IMR-90 (cell line): Measurements from ENCODE around the gene SLC16A14. TPM values are rescaled to one million over a fixed set of nuclear protein-coding genes. Genes with fewer than 3 reads are reported as not detected.

Experiments used
- ATAC-seq: fragments of 200-7000 bp; cut with Tn5 transposase; 2 replicates; pipeline ENCODE4 v1.9.1; 2020; ENCODE audit warnings: low read depth, mild to moderate bottlenecking, moderate library complexity
- BruUV-seq: library from RNA; stranded (reverse); fragments of 400-500 nt; replicated peaks from 2 replicates; lab custom pipeline; 2021; lab: Mats Ljungman, UMichigan
- CTCF ChIA-PET: fragments of 300-600 bp; formaldehyde crosslinking; extraction: SDS; loops from one replicate; lab custom pipeline; 2021; ENCODE audit warnings: antibody characterized with exemption; lab: Yijun Ruan, JAX
- POLR2A ChIA-PET: fragments of 300-600 bp; sonication (Branson Sonifier 250); formaldehyde crosslinking; loops from one replicate; lab custom pipeline; 2022; ENCODE audit warnings: antibody characterized with exemption; ENCODE audit not compliant: unreplicated experiment; lab: Charles Lee
- DNase-seq: peaks from one replicate; pipeline ENCODE4 v3.0.0; 2013
- H2AFZ ChIP-seq: replicated peaks from 2 replicates; pipeline ENCODE3; 2013; ENCODE audit warnings: low read length, mild to moderate bottlenecking; ENCODE audit not compliant: poor library complexity
- H2AK5ac ChIP-seq: 2 replicates; pipeline ENCODE4 v1.6.1; 2013; ENCODE audit warnings: low read depth, low read length, inconsistent platforms
- H2AK9ac ChIP-seq: replicated peaks from 2 replicates; pipeline ENCODE3; 2013; ENCODE audit warnings: mild to moderate bottlenecking, low read depth, low read length, moderate library complexity; ENCODE audit not compliant: poor library complexity
- H2BK120ac ChIP-seq: 2 replicates; pipeline ENCODE4 v1.6.1; 2013; ENCODE audit warnings: low read depth, low read length, inconsistent platforms
- H2BK15ac ChIP-seq: 3 replicates; pipeline ENCODE4 v1.6.1; 2013; ENCODE audit warnings: low read depth, low read length, inconsistent platforms
- H2BK20ac ChIP-seq: 2 replicates; pipeline ENCODE4 v1.6.1; 2013; ENCODE audit warnings: low read depth, mild to moderate bottlenecking, inconsistent platforms, low read length, moderate library complexity
- H2BK5ac ChIP-seq: 2 replicates; pipeline ENCODE4 v1.6.1; 2013; ENCODE audit warnings: mild to moderate bottlenecking, low read depth, low read length, inconsistent platforms; ENCODE audit not compliant: poor library complexity, severe bottlenecking
- H3K14ac ChIP-seq: replicated peaks from 2 replicates; pipeline ENCODE4 v1.6.1; 2013; ENCODE audit warnings: low read depth, low read length, inconsistent platforms
- H3K18ac ChIP-seq: 2 replicates; pipeline ENCODE4 v1.6.1; 2013; ENCODE audit warnings: low read depth, low read length, control low read depth
- H3K23ac ChIP-seq: 2 replicates; pipeline ENCODE4 v1.6.1; 2013; ENCODE audit warnings: low read depth, low read length, inconsistent platforms
- H3K27ac ChIP-seq: 2 replicates; pipeline ENCODE4 v1.5.1; 2013; ENCODE audit warnings: mild to moderate bottlenecking, control low read depth, low read length; ENCODE audit not compliant: insufficient read depth
- H3K27me3 ChIP-seq: 2 replicates; pipeline ENCODE4 v1.6.1; 2013; ENCODE audit warnings: low read length; ENCODE audit not compliant: control insufficient read depth, insufficient read depth
- H3K36me3 ChIP-seq: 2 replicates; pipeline ENCODE4 v1.6.1; 2013; ENCODE audit warnings: low read length, mixed read lengths; ENCODE audit not compliant: control insufficient read depth, insufficient read depth
- H3K4ac ChIP-seq: 2 replicates; pipeline ENCODE4 v1.6.1; 2013; ENCODE audit warnings: low read depth, low read length, inconsistent platforms
- H3K4me1 ChIP-seq: 2 replicates; pipeline ENCODE4 v1.6.1; 2013; ENCODE audit warnings: low read length, mixed read lengths; ENCODE audit not compliant: control insufficient read depth, insufficient read depth
- H3K4me2 ChIP-seq: 2 replicates; pipeline ENCODE4 v1.6.1; 2013; ENCODE audit warnings: low read depth, mild to moderate bottlenecking, control low read depth, low read length, moderate library complexity
- H3K4me3 ChIP-seq: 2 replicates; pipeline ENCODE4 v1.5.1; 2013; ENCODE audit warnings: low read depth, mild to moderate bottlenecking, control low read depth, low read length, moderate library complexity; ENCODE audit not compliant: insufficient read depth
- H3K56ac ChIP-seq: 2 replicates; pipeline ENCODE4 v1.6.1; 2013; ENCODE audit warnings: low read length, inconsistent platforms; ENCODE audit not compliant: insufficient read depth; ENCODE audit errors: extremely low read depth
- H3K79me1 ChIP-seq, 2 experiments: 2 replicates each; pipeline ENCODE4 v1.6.1; 2013; ENCODE audit warnings: low read length in 2 of 2, inconsistent platforms in 1 of 2, low read depth in 1 of 2
- H3K9ac ChIP-seq: 2 replicates; pipeline ENCODE4 v1.6.1; 2013; ENCODE audit warnings: low read depth, low read length, control low read depth
- H3K9me1 ChIP-seq: 2 replicates; pipeline ENCODE4 v1.6.1; 2013; ENCODE audit warnings: low read length, inconsistent platforms; ENCODE audit not compliant: insufficient read depth
- H3K9me3 ChIP-seq: 2 replicates; pipeline ENCODE4 v1.6.1; 2013; ENCODE audit warnings: low read length; ENCODE audit not compliant: control insufficient read depth, insufficient read depth
- H4K20me1 ChIP-seq: 2 replicates; pipeline ENCODE4 v1.6.1; 2013; ENCODE audit warnings: low read length, inconsistent platforms; ENCODE audit not compliant: insufficient read depth
- H4K5ac ChIP-seq: 2 replicates; pipeline ENCODE4 v1.6.1; 2013; ENCODE audit warnings: mild to moderate bottlenecking, low read depth, low read length, control low read depth
- H4K8ac ChIP-seq, 2 experiments: 2 replicates each; pipeline ENCODE4 v1.6.1; 2013; ENCODE audit warnings: low read depth in 2 of 2, low read length in 2 of 2, control low read depth in 1 of 2, inconsistent platforms in 1 of 2
- H4K91ac ChIP-seq: 2 replicates; pipeline ENCODE4 v1.6.1; 2013; ENCODE audit warnings: low read depth, low read length, inconsistent platforms; ENCODE audit not compliant: insufficient read depth
- BHLHE40 ChIP-seq: fragments of 150-350 bp; IDR thresholded peaks from 2 replicates; pipeline ENCODE4 v1.6.1; 2016; ENCODE audit warnings: mild to moderate bottlenecking, low read depth, low read length
- CEBPB ChIP-seq: IDR thresholded peaks from 2 replicates; pipeline ENCODE4 v1.6.1; 2012; ENCODE audit warnings: low read depth, low read length, improper control_type of control experiment
- CHD1 ChIP-seq: IDR thresholded peaks from 2 replicates; pipeline ENCODE4 v1.6.1; 2012; ENCODE audit warnings: low read depth, low read length, improper control_type of control experiment
- CTCF ChIP-seq: conservative IDR thresholded peaks from 2 replicates; pipeline ENCODE4 v1.5.1; 2012; ENCODE audit warnings: mild to moderate bottlenecking, low read depth, low read length, improper control_type of control experiment
- ELK1 ChIP-seq: fragments of 150-350 bp; IDR thresholded peaks from 2 replicates; pipeline ENCODE4 v1.6.1; 2016; ENCODE audit warnings: low read depth, mild to moderate bottlenecking, low read length, moderate library complexity, borderline replicate concordance
- FOS ChIP-seq: fragments of 150-350 bp; IDR thresholded peaks from 2 replicates; pipeline ENCODE4 v1.6.1; 2016; ENCODE audit warnings: low read depth, low read length
- MAFK ChIP-seq: IDR thresholded peaks from 2 replicates; pipeline ENCODE4 v1.6.1; 2012; ENCODE audit warnings: low read depth, low read length, improper control_type of control experiment
- MAZ ChIP-seq: IDR thresholded peaks from 2 replicates; pipeline ENCODE4 v1.6.1; 2012; ENCODE audit warnings: low read depth, mild to moderate bottlenecking, low read length, improper control_type of control experiment, moderate library complexity, borderline replicate concordance
- MXI1 ChIP-seq: IDR thresholded peaks from 2 replicates; pipeline ENCODE4 v1.6.1; 2012; ENCODE audit warnings: low read depth, mild to moderate bottlenecking, low read length, moderate library complexity, borderline replicate concordance
- NFE2L2 ChIP-seq: fragments of 150-350 bp; IDR thresholded peaks from 2 replicates; pipeline ENCODE4 v1.6.1; 2016; ENCODE audit warnings: low read depth, mild to moderate bottlenecking, low read length
- POLR2A ChIP-seq: IDR thresholded peaks from 2 replicates; pipeline ENCODE4 v1.6.1; 2012; ENCODE audit warnings: mild to moderate bottlenecking, low read depth, low read length
- RAD21 ChIP-seq: IDR thresholded peaks from 2 replicates; pipeline ENCODE4 v1.6.1; 2012; ENCODE audit warnings: low read length, improper control_type of control experiment
- RFX5 ChIP-seq: IDR thresholded peaks from 2 replicates; pipeline ENCODE4 v1.8.0; 2012; ENCODE audit warnings: low read depth, mild to moderate bottlenecking, low read length, moderate library complexity
- SMC3 ChIP-seq: fragments of 150-350 bp; IDR thresholded peaks from 2 replicates; pipeline ENCODE4 v1.6.1; 2016; ENCODE audit warnings: low read depth, mild to moderate bottlenecking, antibody characterized with exemption, low read length, moderate library complexity
- USF2 ChIP-seq: fragments of 150-350 bp; IDR thresholded peaks from 2 replicates; pipeline ENCODE4 v1.6.1; 2017; ENCODE audit warnings: mild to moderate bottlenecking, antibody characterized with exemption, low read length, low read depth
- WGBS, 2 experiments: methylation state at CpG; one replicate each; pipeline versions ENCODE4 v1.1.5 to v1.1.7; 2013; ENCODE audit warnings: missing lambda C conversion rate in 2 of 2; ENCODE audit not compliant: insufficient read length in 1 of 2; ENCODE audit errors: extremely low coverage in 2 of 2; 5-methylcytosine and 5-hydroxymethylcytosine counted together
- dilution Hi-C: fragments of 300-500 bp; cut with HindIII; formaldehyde crosslinking; loops from one replicate; pipeline ENCODE4 v1.14.3; 2018; ENCODE audit warnings: low sequenced_read_pairs; ENCODE audit not compliant: unreplicated experiment
- in situ Hi-C: fragments of 300-500 bp; cut with MboI; formaldehyde crosslinking; loops from 3 replicates; pipeline ENCODE4 v1.14.3; 2019; ENCODE audit warnings: low sequenced_read_pairs, inconsistent platforms, mixed read lengths
- intact Hi-C: fragments of 100-400 bp; cut with micrococcal nuclease; formaldehyde crosslinking; loops from 2 replicates; pipeline ENCODE4 v1.10.0; 2022
- polyA plus RNA-seq, 3 experiments: library from polyadenylated mRNA; depleted of rRNA; stranded (reverse); fragments of >200 nt; gene quantifications; 2 replicates each; pipeline ENCODE4 v1.2.3, GENCODE V29; 2012; ENCODE audit warnings: low replicate concordance in 1 of 3
- total RNA-seq: library from RNA; depleted of rRNA; stranded (reverse); fragments of >200 nt; gene quantifications from 2 replicates; pipeline ENCODE4 v1.2.3, GENCODE V29; 2012

The SLC16A14 gene
- total and polyA plus RNA-seq, 2 of the 4 experiments (the other 2 are of a cell fraction), result 0.79 to 0.90 TPM

- ChIA-PET POLR2A (no interaction called here), CTCF (no interaction called here)
- ATAC-seq (no peak), DNase-seq (no peak)
- in situ Hi-C loops (loop anchor here (25.0 kb wide), 1 partner anchor 802 kb away; no protein-coding TSS in a partner anchor), dilution Hi-C loops (no loop called here), intact Hi-C loops (no loop called here)
- H2BK5ac ChIP-seq, result no peak overlapping the region
- H2AFZ ChIP-seq, result no peak overlapping the region
- H3K9ac ChIP-seq, result no peak overlapping the region
- WGBS, 2 experiments, result no CpG with 5 or more reads among the region's 6 CpGs
- H3K23ac ChIP-seq, result no peak overlapping the region
- H3K27ac ChIP-seq, result peak overlapping the region; percentile 32; the same call in 1 of the 2 replicates
- peak overlapping the region; percentile 74; the same call in 1 of the 2 replicates for H3K18ac ChIP-seq
- no peak overlapping the region; a peak in 1 of 4 replicates for H4K8ac ChIP-seq
- H4K5ac ChIP-seq, result no peak overlapping the region; the same call in 1 of the 2 replicates
- H3K4me3 ChIP-seq, result no peak overlapping the region
- no peak overlapping the region for H3K56ac ChIP-seq
- H3K36me3 ChIP-seq, result no peaks in the 10 kb centered on the region
- H3K79me1 ChIP-seq, result no peaks in the 10 kb centered on the region
- peaks cover 16% of the 10 kb centered on the region for H3K9me1 ChIP-seq
- BruUV-seq, result no TSS peak
- peak overlapping the region; percentile 80 for H2BK120ac ChIP-seq
- no peaks in the 10 kb centered on the region for H3K27me3 ChIP-seq
- H3K4me1 ChIP-seq, result peaks cover 15% of the 10 kb centered on the region
- no peak overlapping the region for H3K4me2 ChIP-seq
- no peaks in the 10 kb centered on the region; the same call in 1 of the 2 replicates for H4K20me1 ChIP-seq
- H4K91ac ChIP-seq, result peak overlapping the region; percentile 72
- H2AK5ac ChIP-seq, result peak overlapping the region; percentile 43; the same call in 1 of the 2 replicates
- H2BK20ac ChIP-seq, result peak overlapping the region; percentile 54
- TF ChIP-seq SMC3 (no peak), USF2 (no peak), NFE2L2 (no peak), MXI1 (no peak), CHD1 (no peak), MAZ (no peak), POLR2A (no peak), RFX5 (no peak), RAD21 (no peak), CTCF (no peak), BHLHE40 (no peak), MAFK (no peak), CEBPB (no peak), ELK1 (no peak), FOS (no peak)
- H3K4ac ChIP-seq, result peak overlapping the region; percentile 88
- H3K9me3 ChIP-seq, result no peaks in the 10 kb centered on the region
- H2BK15ac ChIP-seq, result peak overlapping the region; percentile 34; the same call in 2 of the 3 replicates
- no peak overlapping the region for H2AK9ac ChIP-seq
- H3K14ac ChIP-seq, result no peak overlapping the region; the same call in 1 of the 2 replicates
Measured at GRCh38 chr2:230010501-230010900, 58.2 kb downstream of the SLC16A14 start.
